GM18870 (cell line): ENCODE data around the gene CPLX3.

ENCODE experiments used
- ATAC-seq: cut with Tn5 transposase; IDR thresholded peaks from one replicate; pipeline ENCODE4 v1.9.1; 2021; ENCODE audit warnings: moderate library complexity; ENCODE audit not compliant: unreplicated experiment

Gene CPLX3

GRCh38 chr15:74802290-74802689 is 24.1 kb upstream of the CPLX3 start:
- no peak for ATAC-seq

GRCh38 chr15:74802862-74803447 is 23.5 kb upstream of the CPLX3 start:
- ATAC-seq, result no peak

- ATAC-seq, result no peak
Observed at GRCh38 chr15:74804935-74805334, 21.5 kb upstream of the CPLX3 start.

- no peak for ATAC-seq
Observed at GRCh38 chr15:74807282-74807681, 19.1 kb upstream of the CPLX3 start.

GRCh38 chr15:74808078-74808839 is 18.2 kb upstream of the CPLX3 start:
- ATAC-seq, result no peak

- no peak for ATAC-seq
Observed at GRCh38 chr15:74808840-74809229, 17.6 kb upstream of the CPLX3 start.

- no peak for ATAC-seq
Observed at GRCh38 chr15:74809242-74809641, 17.2 kb upstream of the CPLX3 start.

- ATAC-seq, result no peak
Observed at GRCh38 chr15:74809956-74810355, 16.5 kb upstream of the CPLX3 start.

- ATAC-seq, result no peak
Observed at GRCh38 chr15:74812533-74812932, 13.9 kb upstream of the CPLX3 start, which contains the start of gene LMAN1L. LMAN1L (plus strand) TSS chr15:74812835; CDS start chr15:74812855, 20 bp downstream.

- no peak for ATAC-seq
Observed at GRCh38 chr15:74815121-74815934, 11.1 kb upstream of the CPLX3 start.

- ATAC-seq, result no peak
Observed at GRCh38 chr15:74815961-74816360, 10.5 kb upstream of the CPLX3 start.

- no peak for ATAC-seq
Observed at GRCh38 chr15:74816624-74817369, 9.6 kb upstream of the CPLX3 start.

- ATAC-seq, result no peak
Observed at GRCh38 chr15:74817370-74817737, 9.1 kb upstream of the CPLX3 start.

- no peak for ATAC-seq
Observed at GRCh38 chr15:74820056-74820455, 6.4 kb upstream of the CPLX3 start.

- ATAC-seq, result no peak
Observed at GRCh38 chr15:74821091-74821789, 5.2 kb upstream of the CPLX3 start.

- no peak for ATAC-seq
Observed at GRCh38 chr15:74821790-74822158, 4.7 kb upstream of the CPLX3 start.

GRCh38 chr15:74822233-74822632 is 4.2 kb upstream of the CPLX3 start:
- no peak for ATAC-seq

- no peak for ATAC-seq
Observed at GRCh38 chr15:74823324-74823723, 3.1 kb upstream of the CPLX3 start.

- no peak for ATAC-seq
Observed at GRCh38 chr15:74824976-74825375, 1.5 kb upstream of the CPLX3 start.

- ATAC-seq, result no peak
Observed at GRCh38 chr15:74825866-74826265, 561 bp upstream of the CPLX3 start.

- no peak for ATAC-seq
Observed at GRCh38 chr15:74826921-74827320, 494 bp downstream of the CPLX3 start.
